ENCODE measurements around the gene ZBTB24. TPM values are rescaled to one million over a fixed set of nuclear protein-coding genes. Genes with fewer than 3 reads are reported as not detected.

ZBTB24 gene
- total RNA-seq, 1 experiment from 2014 or later: 10.4 TPM

GRCh38 chr6:109449795-109450673, 33.0 kb downstream of the ZBTB24 start:
- Mint-ChIP-seq H3K36me3 (ENCODE audit: insufficient read depth, unreplicated experiment) (peaks cover 26% of the 10 kb centered on the region), H3K9me3 (ENCODE audit: unreplicated experiment) (no peaks in the 10 kb centered on the region), H3K4me1 (ENCODE audit: insufficient read depth, unreplicated experiment) (no peaks in the 10 kb centered on the region), H3K27ac (ENCODE audit: low read depth, unreplicated experiment) (no peak overlapping the region), H3K27me3 (ENCODE audit: insufficient read depth, unreplicated experiment) (no peaks in the 10 kb centered on the region), H3K4me3 (ENCODE audit: unreplicated experiment) (no peak overlapping the region)
- intact Hi-C loops (cut with micrococcal nuclease): no loop called here
- TF ChIP-seq, protein P1, sequence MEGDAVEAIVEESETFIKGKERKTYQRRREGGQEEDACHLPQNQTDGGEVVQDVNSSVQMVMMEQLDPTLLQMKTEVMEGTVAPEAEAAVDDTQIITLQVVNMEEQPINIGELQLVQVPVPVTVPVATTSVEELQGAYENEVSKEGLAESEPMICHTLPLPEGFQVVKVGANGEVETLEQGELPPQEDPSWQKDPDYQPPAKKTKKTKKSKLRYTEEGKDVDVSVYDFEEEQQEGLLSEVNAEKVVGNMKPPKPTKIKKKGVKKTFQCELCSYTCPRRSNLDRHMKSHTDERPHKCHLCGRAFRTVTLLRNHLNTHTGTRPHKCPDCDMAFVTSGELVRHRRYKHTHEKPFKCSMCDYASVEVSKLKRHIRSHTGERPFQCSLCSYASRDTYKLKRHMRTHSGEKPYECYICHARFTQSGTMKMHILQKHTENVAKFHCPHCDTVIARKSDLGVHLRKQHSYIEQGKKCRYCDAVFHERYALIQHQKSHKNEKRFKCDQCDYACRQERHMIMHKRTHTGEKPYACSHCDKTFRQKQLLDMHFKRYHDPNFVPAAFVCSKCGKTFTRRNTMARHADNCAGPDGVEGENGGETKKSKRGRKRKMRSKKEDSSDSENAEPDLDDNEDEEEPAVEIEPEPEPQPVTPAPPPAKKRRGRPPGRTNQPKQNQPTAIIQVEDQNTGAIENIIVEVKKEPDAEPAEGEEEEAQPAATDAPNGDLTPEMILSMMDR (IDR thresholded peaks at IDR 0.05; ENCODE audit: unreplicated experiment): no peak
- no TSS peak for BruUV-seq (replicated peaks)
- DNase-seq (ENCODE audit: unreplicated experiment): no peak
- POLR2A ChIA-PET: interaction anchor here (1.3 to 2.9 kb wide), 2 partner anchors 9 to 67 kb away, joined by 7 to 11 read pairs; partner anchors contain the start of genes CD164, PPIL6 and SMPD2
- CTCF ChIA-PET: interaction anchor here (0.7 to 1.5 kb wide), 2 partner anchors 8 to 941 kb away, joined by 3 to 5 read pairs; partner anchors contain the start of genes PPIL6 and SMPD2

DNA sequence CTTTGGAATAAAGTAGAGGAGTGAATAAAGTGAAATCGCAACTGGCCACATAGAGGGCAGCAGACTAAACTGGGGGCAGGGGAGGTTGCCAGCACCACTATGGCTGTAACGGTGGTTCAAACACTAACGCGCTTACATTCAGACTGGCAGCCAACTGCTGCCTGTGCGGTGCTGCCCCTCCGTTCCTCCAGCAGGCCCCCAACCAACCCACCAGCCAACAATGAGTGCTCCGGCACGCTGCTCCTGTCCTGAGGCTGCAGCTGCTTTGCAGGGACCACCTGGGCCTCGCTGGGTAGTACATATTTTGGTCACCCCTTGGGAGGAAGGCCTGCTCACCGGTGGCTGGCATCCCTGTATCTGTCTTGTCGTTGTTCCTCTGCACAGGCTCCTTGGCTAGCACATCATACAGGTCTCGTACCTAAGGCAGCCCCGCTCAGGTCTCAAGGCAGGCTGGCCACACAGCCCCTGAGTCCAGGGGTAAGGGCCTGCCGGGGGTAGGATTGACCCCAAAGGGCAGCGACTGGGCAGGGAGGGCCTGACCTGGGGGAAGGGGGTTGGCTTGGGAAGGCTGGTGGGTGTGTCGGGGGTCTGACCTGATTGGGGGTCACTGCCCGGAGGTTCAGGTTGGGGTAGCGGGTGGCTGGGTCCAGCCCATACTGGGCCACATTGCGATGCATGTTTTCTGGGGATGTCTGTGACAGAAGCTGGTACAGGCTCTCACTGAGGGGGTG, 33.8 kb downstream of the ZBTB24 start:
- H3K27me3 Mint-ChIP-seq (ENCODE audit: insufficient read depth, unreplicated experiment): no peaks in the 10 kb centered on the region
- CTCF ChIA-PET: interaction anchor here (0.7 to 1.5 kb wide), 2 partner anchors 8 kb away, joined by 3 to 5 read pairs; partner anchors contain the start of genes PPIL6 and SMPD2
- POLR2A ChIA-PET: interaction anchor here (1.0 to 2.9 kb wide), 3 partner anchors 11 to 66 kb away, joined by 3 to 11 read pairs (median 10); partner anchors contain the start of gene CD164
- no TSS peak for BruUV-seq (replicated peaks)
- TF ChIP-seq, protein P1 (IDR thresholded peaks at IDR 0.05; ENCODE audit: unreplicated experiment): no peak
- H3K36me3 Mint-ChIP-seq (ENCODE audit: insufficient read depth, unreplicated experiment): peaks cover 27% of the 10 kb centered on the region
- no peak for DNase-seq (ENCODE audit: unreplicated experiment)
- no peaks in the 10 kb centered on the region for H3K9me3 Mint-ChIP-seq (ENCODE audit: unreplicated experiment)
- H3K27ac Mint-ChIP-seq (ENCODE audit: low read depth, unreplicated experiment): no peak overlapping the region
- H3K4me3 Mint-ChIP-seq (ENCODE audit: unreplicated experiment): no peak overlapping the region
- no peaks in the 10 kb centered on the region for H3K4me1 Mint-ChIP-seq (ENCODE audit: insufficient read depth, unreplicated experiment)
- intact Hi-C loops (cut with micrococcal nuclease): no loop called here

DNA sequence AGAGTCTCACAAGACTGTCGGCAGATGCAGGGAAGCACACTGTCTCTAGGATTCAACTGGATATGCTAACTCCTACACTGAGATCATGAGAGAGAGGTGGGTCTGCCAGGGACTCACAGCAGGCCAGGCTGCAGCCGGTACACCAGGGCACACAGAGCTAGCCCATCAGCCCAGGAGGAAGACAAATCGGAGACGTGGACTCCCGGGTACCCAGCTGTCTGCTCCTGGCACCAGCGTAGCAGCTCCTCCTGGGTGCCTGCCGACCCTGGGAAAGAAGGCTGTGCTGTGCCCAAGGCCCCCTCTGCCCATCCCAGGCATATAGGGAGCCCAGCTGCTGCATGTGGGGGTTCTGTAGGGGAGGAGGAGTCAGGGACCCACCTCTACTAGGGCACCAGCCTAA, 34.4 kb downstream of the ZBTB24 start:
- Mint-ChIP-seq H3K27ac (ENCODE audit: low read depth, unreplicated experiment) (no peak overlapping the region), H3K4me1 (ENCODE audit: insufficient read depth, unreplicated experiment) (no peaks in the 10 kb centered on the region), H3K27me3 (ENCODE audit: insufficient read depth, unreplicated experiment) (no peaks in the 10 kb centered on the region), H3K4me3 (ENCODE audit: unreplicated experiment) (no peak overlapping the region), H3K9me3 (ENCODE audit: unreplicated experiment) (no peaks in the 10 kb centered on the region), H3K36me3 (ENCODE audit: insufficient read depth, unreplicated experiment) (peaks cover 29% of the 10 kb centered on the region)
- CTCF ChIA-PET: interaction anchor here (0.7 kb wide), 1 partner anchor 8 kb away, joined by 3 read pairs; no protein-coding TSS in a partner anchor
- POLR2A ChIA-PET: interaction anchor here (1.0 to 2.9 kb wide), 3 partner anchors 12 to 65 kb away, joined by 3 to 11 read pairs (median 10); partner anchors contain the start of gene CD164
- no TSS peak for BruUV-seq (replicated peaks)
- TF ChIP-seq, protein P1 (IDR thresholded peaks at IDR 0.05; ENCODE audit: unreplicated experiment): no peak
- intact Hi-C loops (cut with micrococcal nuclease): no loop called here
- no peak for DNase-seq (ENCODE audit: unreplicated experiment)

All from MCF 10A (cell line).